Measurements from ENCODE around the gene EBF3. TPM values are rescaled to one million over a fixed set of nuclear protein-coding genes. Genes with fewer than 3 reads are reported as not detected.
"Not testable (repeated sequence)": the region's sequence is repeated elsewhere in the genome, so short reads cannot be mapped to it uniquely, and the experiment has no call there.

Gene EBF3
- total RNA-seq, 1 donor: 14.7 TPM

DNA sequence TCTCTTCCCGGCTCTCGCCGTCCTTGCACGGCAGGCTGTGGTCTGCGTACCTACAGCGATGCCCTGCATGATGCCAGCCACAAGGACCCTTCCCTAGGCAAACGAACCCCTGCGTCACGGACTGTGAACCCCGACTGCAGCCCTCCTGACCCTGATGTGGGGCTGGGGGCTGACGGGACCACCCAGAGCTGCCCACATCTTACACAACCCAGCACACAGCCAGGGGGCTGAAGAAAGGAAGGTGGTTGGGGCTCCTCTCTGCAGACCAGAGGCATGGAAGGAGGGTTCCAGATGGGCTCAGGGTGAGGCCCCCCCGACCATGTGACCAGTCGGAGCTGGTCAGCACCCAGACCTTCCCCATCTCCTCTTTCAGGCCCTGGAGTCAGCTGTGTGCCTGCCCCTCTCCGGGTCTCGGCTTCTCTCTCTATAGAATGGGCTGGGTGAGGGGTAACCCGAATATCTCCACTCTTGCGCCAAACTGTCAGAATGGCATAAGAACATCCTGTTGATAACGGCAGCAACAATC, 41.4 kb downstream of the EBF3 start:
- no peak overlapping the region for H3K4me3 ChIP-seq (ENCODE audit: low read depth, low read length)
- TF ChIP-seq, protein P1, sequence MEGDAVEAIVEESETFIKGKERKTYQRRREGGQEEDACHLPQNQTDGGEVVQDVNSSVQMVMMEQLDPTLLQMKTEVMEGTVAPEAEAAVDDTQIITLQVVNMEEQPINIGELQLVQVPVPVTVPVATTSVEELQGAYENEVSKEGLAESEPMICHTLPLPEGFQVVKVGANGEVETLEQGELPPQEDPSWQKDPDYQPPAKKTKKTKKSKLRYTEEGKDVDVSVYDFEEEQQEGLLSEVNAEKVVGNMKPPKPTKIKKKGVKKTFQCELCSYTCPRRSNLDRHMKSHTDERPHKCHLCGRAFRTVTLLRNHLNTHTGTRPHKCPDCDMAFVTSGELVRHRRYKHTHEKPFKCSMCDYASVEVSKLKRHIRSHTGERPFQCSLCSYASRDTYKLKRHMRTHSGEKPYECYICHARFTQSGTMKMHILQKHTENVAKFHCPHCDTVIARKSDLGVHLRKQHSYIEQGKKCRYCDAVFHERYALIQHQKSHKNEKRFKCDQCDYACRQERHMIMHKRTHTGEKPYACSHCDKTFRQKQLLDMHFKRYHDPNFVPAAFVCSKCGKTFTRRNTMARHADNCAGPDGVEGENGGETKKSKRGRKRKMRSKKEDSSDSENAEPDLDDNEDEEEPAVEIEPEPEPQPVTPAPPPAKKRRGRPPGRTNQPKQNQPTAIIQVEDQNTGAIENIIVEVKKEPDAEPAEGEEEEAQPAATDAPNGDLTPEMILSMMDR (IDR thresholded peaks at IDR 0.05; ENCODE audit: insufficient read depth, low read length): no peak

DNA sequence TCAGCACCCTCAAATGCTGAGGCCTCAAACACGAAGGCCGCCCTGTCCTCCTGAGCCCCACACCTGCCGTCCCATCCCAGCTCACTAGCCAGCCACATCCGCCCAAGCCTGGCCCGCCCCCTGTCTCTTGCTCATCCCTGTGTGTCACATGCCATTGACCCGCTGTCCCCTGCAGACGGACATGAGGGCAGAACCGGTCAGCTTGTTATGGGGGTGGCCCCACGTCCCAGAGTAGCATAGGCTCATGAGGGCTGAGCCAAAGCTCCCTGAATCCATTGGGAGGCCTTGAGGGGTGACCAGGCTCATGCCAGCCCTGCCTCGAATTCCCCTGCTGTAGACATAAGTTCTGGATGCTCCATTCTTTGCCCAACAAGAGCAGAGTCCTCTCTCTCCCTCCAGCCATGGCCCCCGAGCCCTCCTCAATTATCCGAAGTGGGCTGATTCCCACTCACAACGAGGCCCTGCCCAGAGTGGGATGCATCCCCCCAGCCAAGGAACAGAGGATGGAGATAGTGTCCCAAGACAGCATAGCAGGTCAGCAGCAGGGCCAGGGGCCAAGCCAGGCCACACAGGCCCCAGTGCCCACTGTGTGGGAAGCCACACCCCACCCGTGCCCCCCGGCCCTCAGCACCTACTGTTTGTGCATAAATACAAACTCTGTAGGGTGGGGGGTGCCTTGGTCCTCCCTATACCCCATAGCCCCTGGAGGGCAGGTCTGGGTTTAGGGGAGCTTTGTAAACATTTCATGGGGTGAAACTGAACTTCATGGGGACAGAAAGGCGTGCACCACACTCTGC, 42.1 kb downstream of the EBF3 start:
- TF ChIP-seq, protein P1 (IDR thresholded peaks at IDR 0.05; ENCODE audit: insufficient read depth, low read length): no peak
- no peak for DNase-seq (ENCODE audit: low read depth)
- no peak overlapping the region for H3K4me3 ChIP-seq (ENCODE audit: low read depth, low read length)

More for the DNA sequence above, 41.4 kb downstream of the EBF3 start:
- DNase-seq (ENCODE audit: low read depth): no peak

DNA sequence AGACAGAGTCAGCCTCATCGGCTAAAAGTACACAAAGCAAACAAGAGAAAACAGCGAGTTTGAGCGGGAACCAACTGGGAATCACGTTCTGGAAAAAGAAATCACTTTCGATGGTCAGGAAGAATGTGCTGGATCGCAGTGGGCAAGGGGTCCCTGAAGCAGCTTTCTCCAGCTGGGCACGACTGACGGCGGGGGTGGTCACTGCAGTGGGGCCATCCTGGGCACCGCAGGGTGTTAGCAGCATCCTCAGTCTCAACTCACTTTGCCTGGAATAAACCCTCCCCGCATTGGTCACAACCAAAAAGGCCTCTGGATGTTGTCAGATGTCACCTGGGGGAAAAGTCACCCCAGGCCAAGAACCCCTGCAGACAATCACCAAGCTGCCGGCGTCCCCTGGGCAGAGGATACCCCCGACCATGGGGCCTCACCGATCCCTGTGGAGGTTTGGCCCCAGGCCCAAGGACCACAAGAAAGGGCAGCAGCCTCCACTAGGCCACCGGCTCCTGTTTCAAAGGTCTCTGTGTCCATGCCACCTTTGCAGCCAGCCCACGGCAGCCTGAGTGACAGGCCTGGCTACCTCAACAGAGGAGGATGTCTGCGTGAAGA, 42.9 kb downstream of the EBF3 start:
- no peak for DNase-seq (ENCODE audit: low read depth)
- H3K4me3 ChIP-seq (ENCODE audit: low read depth, low read length): no peak overlapping the region
- TF ChIP-seq, protein P1 (IDR thresholded peaks at IDR 0.05; ENCODE audit: insufficient read depth, low read length): no peak

DNA sequence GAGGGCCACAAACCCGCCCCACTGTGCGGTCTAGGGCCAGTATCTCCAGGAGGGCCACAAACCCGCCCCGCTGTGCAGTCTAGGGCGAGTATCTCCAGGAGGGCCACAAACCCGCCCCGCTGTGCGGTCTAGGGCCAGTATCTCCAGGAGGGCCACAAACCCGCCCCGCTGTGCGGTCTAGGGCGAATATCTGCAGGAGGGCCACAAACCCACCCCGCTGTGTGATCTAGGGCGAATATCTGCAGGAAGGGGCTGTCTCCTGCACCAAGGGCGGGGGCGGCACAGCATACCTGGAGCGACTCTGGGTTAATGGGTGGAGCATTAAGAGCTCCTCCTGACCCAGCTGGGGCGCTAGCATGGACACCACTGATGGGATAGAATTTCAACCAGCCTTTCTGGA, 43.9 kb downstream of the EBF3 start:
- DNase-seq (ENCODE audit: low read depth); H3K4me3 ChIP-seq (ENCODE audit: low read depth, low read length): not testable (repeated sequence)

DNA sequence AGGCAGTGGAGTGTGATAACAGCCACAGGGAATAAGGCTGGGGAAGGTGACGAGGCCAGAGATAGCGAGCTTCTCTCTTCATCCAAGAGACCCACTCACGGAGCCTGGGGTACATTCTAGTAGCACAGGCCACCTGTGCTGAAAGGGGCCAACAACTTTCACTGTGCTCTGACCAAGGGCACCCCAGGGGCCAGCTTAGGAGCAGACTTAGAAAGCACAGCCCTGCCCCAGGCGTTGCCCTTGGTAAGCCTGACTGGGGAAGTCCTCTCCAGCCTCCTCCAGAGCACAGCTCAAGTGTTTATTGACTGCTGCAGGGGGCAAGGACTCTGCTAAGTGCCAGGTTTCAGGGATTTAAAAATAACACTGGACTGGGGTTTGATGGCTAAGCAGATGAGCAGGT, 44.7 kb downstream of the EBF3 start:
- DNase-seq (ENCODE audit: low read depth): no peak
- TF ChIP-seq, protein P1 (IDR thresholded peaks at IDR 0.05; ENCODE audit: insufficient read depth, low read length): no peak
- no peak overlapping the region for H3K4me3 ChIP-seq (ENCODE audit: low read depth, low read length)

DNA sequence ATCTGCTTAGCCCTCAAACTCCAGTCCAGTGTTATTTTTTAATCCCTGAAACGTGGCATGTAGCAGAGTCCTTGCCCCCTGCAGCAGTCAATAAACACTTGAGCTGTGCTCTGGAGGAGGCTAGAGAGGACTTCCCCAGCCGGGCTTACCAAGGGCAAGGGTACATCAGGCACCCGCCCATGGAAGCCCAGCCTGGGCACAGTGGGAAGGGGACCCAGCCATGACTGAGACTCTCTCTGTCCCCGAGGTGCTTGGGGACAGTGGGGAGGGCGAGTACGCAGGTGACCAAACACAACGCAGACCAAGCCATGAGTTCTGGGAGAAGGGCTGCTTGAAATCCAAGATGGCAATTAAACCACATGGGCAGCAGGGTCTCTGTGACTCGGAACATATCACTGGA, 45.2 kb downstream of the EBF3 start:
- H3K4me3 ChIP-seq (ENCODE audit: low read depth, low read length): no peak overlapping the region
- TF ChIP-seq, protein P1 (IDR thresholded peaks at IDR 0.05; ENCODE audit: insufficient read depth, low read length): no peak
- no peak for DNase-seq (ENCODE audit: low read depth)

DNA sequence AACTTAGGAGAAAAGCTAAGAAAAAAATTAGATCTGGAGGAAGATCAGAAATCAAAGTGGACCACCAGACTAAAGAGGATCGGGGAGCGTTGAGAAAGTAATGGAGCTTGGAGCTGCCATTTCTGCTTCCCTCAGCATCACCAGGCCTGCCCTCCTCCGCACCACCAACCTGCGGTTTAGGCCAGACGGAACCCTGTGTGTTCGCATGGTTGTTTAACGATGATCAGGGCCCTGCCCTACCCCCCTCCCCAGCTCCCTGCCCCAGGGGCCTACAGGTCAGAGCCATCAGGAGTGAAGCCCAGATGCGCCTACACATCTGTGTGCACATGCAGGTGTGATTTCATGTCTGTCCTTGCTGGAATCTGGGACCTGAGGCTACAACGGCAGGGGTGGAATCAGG, 45.7 kb downstream of the EBF3 start:
- TF ChIP-seq, protein P1 (IDR thresholded peaks at IDR 0.05; ENCODE audit: insufficient read depth, low read length): no peak
- no peak overlapping the region for H3K4me3 ChIP-seq (ENCODE audit: low read depth, low read length)
- no peak for DNase-seq (ENCODE audit: low read depth)

Measured in fibroblast of the aortic adventitia (primary cell).